NT2/D1 (cell line): Measurements from ENCODE around the gene CACNG6.

Source experiments
- SUZ12 ChIP-seq: IDR thresholded peaks from 2 replicates; pipeline ENCODE4 v1.6.1; 2011; ENCODE audit not compliant: insufficient read length, insufficient read depth; ENCODE audit errors: extremely low read depth
- ZNF274 ChIP-seq: IDR thresholded peaks from 2 replicates; pipeline ENCODE4 v1.6.1; 2011; ENCODE audit warnings: mild to moderate bottlenecking, low read depth, low read length

DNA sequence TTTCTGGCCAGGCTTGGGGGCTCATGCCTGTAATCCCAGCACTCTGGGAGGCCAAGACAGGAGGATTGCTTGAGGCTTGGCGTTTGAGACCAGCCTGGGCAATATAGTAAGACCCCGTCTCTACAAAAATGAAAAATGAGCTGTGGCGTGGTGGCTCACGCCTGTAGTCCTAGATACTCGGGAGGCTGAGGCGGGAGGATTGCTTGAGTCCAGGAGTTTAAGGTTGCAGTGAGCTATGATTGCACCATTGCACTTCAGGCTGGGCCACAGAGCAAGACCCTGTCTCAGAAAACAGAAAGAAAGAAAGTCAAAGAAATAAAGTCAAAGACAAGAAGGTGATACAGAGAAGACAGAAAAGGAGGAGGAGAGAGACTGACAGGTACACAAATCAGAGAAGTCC, 2.5 kb upstream of the CACNG6 start:
- no peak for TF ChIP-seq ZNF274
- TF ChIP-seq SUZ12, result no peak
